HEK293 (cell line): ENCODE data around the gene PTH2.

Source experiments
- CTCF ChIA-PET: fragments of 350-600 bp; formaldehyde crosslinking; extraction: SDS; loops from one replicate; lab custom pipeline; 2021; ENCODE audit warnings: antibody characterized with exemption; lab: Yijun Ruan, JAX
- POLR2A ChIA-PET: fragments of 300-600 bp; formaldehyde crosslinking; extraction: SDS; loops from one replicate; lab custom pipeline; 2020; ENCODE audit warnings: antibody characterized with exemption, inconsistent platforms; lab: Yijun Ruan, JAX
- H3K27ac ChIP-seq: fragments of 200-500 bp; sonication (Bioruptor generic); 2 replicates; pipeline ENCODE4 v1.5.1; 2014; ENCODE audit warnings: low read depth, low read length, control low read depth, inconsistent platforms; ENCODE audit errors: extremely low read depth
- H3K36me3 ChIP-seq, 2 experiments: fragments of 200-500 bp in 1 of 2; sonication (Bioruptor generic) in 1 of 2; 1 replicate in 1 of 2; 2 replicates in 1 of 2; pipeline ENCODE4 v1.5.1; 2014 to 2017; ENCODE audit warnings: inconsistent platforms in 2 of 2, low read length in 2 of 2; ENCODE audit not compliant: control insufficient read depth in 2 of 2, insufficient read depth in 1 of 2
- H3K4me1 ChIP-seq: fragments of 200-500 bp; sonication (Bioruptor generic); 2 replicates; pipeline ENCODE4 v1.5.1; 2014; ENCODE audit warnings: mild to moderate bottlenecking, low read length, inconsistent platforms; ENCODE audit not compliant: control insufficient read depth, insufficient read depth
- H3K4me3 ChIP-seq: 2 replicates; pipeline ENCODE4 v1.5.1; 2011; ENCODE audit warnings: low read depth, mild to moderate bottlenecking, control low read depth, low read length, moderate library complexity
- H3K9me3 ChIP-seq: fragments of 200-500 bp; sonication (Bioruptor generic); 2 replicates; pipeline ENCODE4 v1.5.1; 2014; ENCODE audit warnings: low read depth, low read length, inconsistent platforms; ENCODE audit not compliant: control insufficient read depth, insufficient read depth
- GLI4 ChIP-seq: fragments of 450-650 bp; formaldehyde crosslinking; IDR thresholded peaks from 2 replicates; pipeline ENCODE4 v1.5.1; 2016; ENCODE audit warnings: missing biosample characterization, missing genetic modification characterization
- GLIS1 ChIP-seq: fragments of 450-650 bp; formaldehyde crosslinking; IDR thresholded peaks from 2 replicates; pipeline ENCODE4 v1.5.1; 2016; ENCODE audit warnings: missing biosample characterization, missing genetic modification characterization
- KLF10 ChIP-seq: fragments of 450-650 bp; IDR thresholded peaks from 2 replicates; pipeline ENCODE4 v1.5.1; 2018; ENCODE audit warnings: missing biosample characterization, mild to moderate bottlenecking, missing genetic modification characterization
- KLF9 ChIP-seq: fragments of 450-650 bp; formaldehyde crosslinking; IDR thresholded peaks from 2 replicates; pipeline ENCODE4 v1.5.1; 2016; ENCODE audit warnings: missing biosample characterization, missing genetic modification characterization, low read depth
- PBX3 ChIP-seq: sonication (generic); formaldehyde crosslinking; IDR thresholded peaks from 2 replicates; pipeline ENCODE4 v1.8.1; 2022; ENCODE audit warnings: mild to moderate bottlenecking, moderate library complexity, missing genetic modification reagents
- SP3 ChIP-seq: fragments of 450-650 bp; formaldehyde crosslinking; IDR thresholded peaks from 2 replicates; pipeline ENCODE4 v1.5.1; 2016; ENCODE audit warnings: missing biosample characterization, missing genetic modification characterization
- SP7 ChIP-seq: fragments of 450-650 bp; formaldehyde crosslinking; IDR thresholded peaks from 2 replicates; pipeline ENCODE4 v1.5.1; 2016; ENCODE audit warnings: missing biosample characterization, missing genetic modification characterization
- TRIM28 ChIP-seq: IDR thresholded peaks from 2 replicates; pipeline ENCODE4 v1.6.1; 2011; ENCODE audit warnings: low read length, control low read depth, borderline replicate concordance
- ZBTB26 ChIP-seq: fragments of 450-650 bp; formaldehyde crosslinking; optimal IDR thresholded peaks from 2 replicates; pipeline ENCODE3; 2016; ENCODE audit warnings: missing biosample characterization, mild to moderate bottlenecking, missing genetic modification characterization
- ZEB2 ChIP-seq: fragments of 450-650 bp; formaldehyde crosslinking; IDR thresholded peaks from 2 replicates; pipeline ENCODE4 v1.5.1; 2016; ENCODE audit warnings: missing biosample characterization, missing genetic modification characterization
- ZNF121 ChIP-seq: fragments of 450-650 bp; formaldehyde crosslinking; IDR thresholded peaks from 2 replicates; pipeline ENCODE4 v1.5.1; 2016; ENCODE audit warnings: missing biosample characterization, missing genetic modification characterization
- ZNF138 ChIP-seq: fragments of 450-650 bp; formaldehyde crosslinking; IDR thresholded peaks from 2 replicates; pipeline ENCODE4 v1.5.1; 2016; ENCODE audit warnings: missing biosample characterization, missing genetic modification characterization, borderline replicate concordance
- ZNF221 ChIP-seq: fragments of 450-650 bp; formaldehyde crosslinking; IDR thresholded peaks from 2 replicates; pipeline ENCODE4 v1.5.1; 2017; ENCODE audit warnings: missing biosample characterization, missing genetic modification characterization, borderline replicate concordance
- ZNF292 ChIP-seq: fragments of 450-650 bp; formaldehyde crosslinking; IDR thresholded peaks from 2 replicates; pipeline ENCODE4 v1.5.1; 2016; ENCODE audit warnings: low read depth, missing biosample characterization, missing genetic modification characterization, borderline replicate concordance
- ZNF335 ChIP-seq: fragments of 450-650 bp; formaldehyde crosslinking; conservative IDR thresholded peaks from 2 replicates; pipeline ENCODE4 v1.5.1; 2016; ENCODE audit warnings: missing biosample characterization, missing genetic modification characterization
- ZNF37A ChIP-seq: fragments of 450-650 bp; IDR thresholded peaks from 2 replicates; pipeline ENCODE4 v1.5.1; 2018; ENCODE audit warnings: missing biosample characterization, missing genetic modification characterization
- ZNF433 ChIP-seq: fragments of 450-650 bp; formaldehyde crosslinking; IDR thresholded peaks from 2 replicates; pipeline ENCODE4 v1.5.1; 2016; ENCODE audit warnings: missing biosample characterization, missing genetic modification characterization, low read depth
- ZNF514 ChIP-seq: fragments of 450-650 bp; formaldehyde crosslinking; IDR thresholded peaks from 2 replicates; pipeline ENCODE4 v1.5.1; 2016; ENCODE audit warnings: missing biosample characterization, missing genetic modification characterization
- ZNF600 ChIP-seq: fragments of 450-650 bp; formaldehyde crosslinking; IDR thresholded peaks from 2 replicates; pipeline ENCODE4 v1.5.1; 2016; ENCODE audit warnings: missing biosample characterization, missing genetic modification characterization
- ZNF610 ChIP-seq: fragments of 450-650 bp; formaldehyde crosslinking; IDR thresholded peaks from 2 replicates; pipeline ENCODE4 v1.5.1; 2016; ENCODE audit warnings: missing biosample characterization, missing genetic modification characterization, borderline replicate concordance
- ZNF777 ChIP-seq: fragments of 450-650 bp; formaldehyde crosslinking; IDR thresholded peaks from 2 replicates; pipeline ENCODE4 v1.5.1; 2017; ENCODE audit warnings: missing biosample characterization, missing genetic modification characterization, borderline replicate concordance
- ZNF843 ChIP-seq: fragments of 450-650 bp; formaldehyde crosslinking; IDR thresholded peaks from 2 replicates; pipeline ENCODE4 v1.5.1; 2016; ENCODE audit warnings: missing biosample characterization, missing genetic modification characterization
- ZXDB ChIP-seq: fragments of 450-650 bp; formaldehyde crosslinking; IDR thresholded peaks from 2 replicates; pipeline ENCODE4 v1.5.1; 2016; ENCODE audit warnings: missing biosample characterization, missing genetic modification characterization
- TF ChIP-seq, protein P1 (sequence below): fragments of 450-650 bp; formaldehyde crosslinking; IDR thresholded peaks from 2 replicates; pipeline ENCODE4 v1.5.1; 2016; ENCODE audit warnings: missing biosample characterization, missing genetic modification characterization
- TF ChIP-seq, protein P2 (sequence below): fragments of 450-650 bp; formaldehyde crosslinking; IDR thresholded peaks from 2 replicates; pipeline ENCODE4 v1.5.1; 2016; ENCODE audit warnings: missing biosample characterization, missing genetic modification characterization
- TF ChIP-seq, protein P3 (sequence below): fragments of 450-650 bp; formaldehyde crosslinking; IDR thresholded peaks from 2 replicates; pipeline ENCODE4 v1.5.1; 2017; ENCODE audit warnings: missing biosample characterization, missing genetic modification characterization

Gene PTH2

DNA sequence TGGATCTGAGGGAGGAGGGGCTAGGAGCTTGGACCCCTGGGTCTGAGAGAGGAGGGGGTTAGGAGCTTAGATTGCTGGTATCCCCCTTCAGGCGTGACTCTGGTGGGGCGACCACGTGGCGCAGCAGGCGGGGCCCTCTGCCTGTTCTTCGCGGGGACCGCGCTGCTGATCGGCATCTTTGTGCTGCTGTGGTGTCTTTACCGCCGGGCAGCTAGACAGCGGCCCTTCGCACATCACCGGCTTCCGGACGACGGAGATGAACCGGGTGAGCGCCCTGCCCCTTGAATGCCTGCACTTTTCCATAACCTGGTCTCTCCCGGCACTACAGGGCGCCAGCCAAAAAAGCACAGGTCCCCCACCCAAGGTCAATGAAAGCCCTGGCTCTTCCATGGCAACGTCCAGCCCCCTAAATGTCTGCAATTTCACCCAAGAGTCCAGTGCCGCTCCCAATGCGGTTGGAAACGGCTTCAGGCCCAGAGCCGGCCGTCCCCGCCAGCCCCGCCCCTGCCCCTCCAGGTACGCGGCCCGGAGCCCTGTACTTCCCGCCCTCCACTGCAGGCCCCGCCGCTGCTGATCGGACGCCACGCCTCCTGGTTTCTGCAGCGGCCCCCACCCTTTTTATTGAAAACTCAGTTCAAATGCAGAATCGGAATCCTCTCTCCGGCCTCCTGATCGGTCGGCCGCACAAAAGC, 4.8 kb upstream of the PTH2 start (continued):
- TF ChIP-seq SP3 (tag by site-specific recombination) (peak; percentile 58), ZBTB26 (tag by site-specific recombination) (peak; percentile 38), ZNF610 (tag by site-specific recombination) (peak; percentile 86; the same call in 1 of the 2 replicates), KLF9 (peak; percentile 24), ZNF514 (no peak), ZNF138 (no peak), GLI4 (tag by site-specific recombination) (no peak), ZNF600 (tag by site-specific recombination) (peak; percentile 76), SP7 (tag by site-specific recombination) (peak; percentile 15; the same call in 1 of the 2 replicates), ZEB2 (tag by site-specific recombination) (0 out of 2 replicates have a peak, but pooled peaks have one; percentile 20), ZNF37A (tag by site-specific recombination) (no peak), ZNF335 (tag by site-specific recombination) (peak; percentile 99), PBX3 (CRISPR knock-in tag) (no peak), ZNF777 (tag by site-specific recombination) (no peak), KLF10 (tag by site-specific recombination) (no peak)
- TF ChIP-seq, protein P1, sequence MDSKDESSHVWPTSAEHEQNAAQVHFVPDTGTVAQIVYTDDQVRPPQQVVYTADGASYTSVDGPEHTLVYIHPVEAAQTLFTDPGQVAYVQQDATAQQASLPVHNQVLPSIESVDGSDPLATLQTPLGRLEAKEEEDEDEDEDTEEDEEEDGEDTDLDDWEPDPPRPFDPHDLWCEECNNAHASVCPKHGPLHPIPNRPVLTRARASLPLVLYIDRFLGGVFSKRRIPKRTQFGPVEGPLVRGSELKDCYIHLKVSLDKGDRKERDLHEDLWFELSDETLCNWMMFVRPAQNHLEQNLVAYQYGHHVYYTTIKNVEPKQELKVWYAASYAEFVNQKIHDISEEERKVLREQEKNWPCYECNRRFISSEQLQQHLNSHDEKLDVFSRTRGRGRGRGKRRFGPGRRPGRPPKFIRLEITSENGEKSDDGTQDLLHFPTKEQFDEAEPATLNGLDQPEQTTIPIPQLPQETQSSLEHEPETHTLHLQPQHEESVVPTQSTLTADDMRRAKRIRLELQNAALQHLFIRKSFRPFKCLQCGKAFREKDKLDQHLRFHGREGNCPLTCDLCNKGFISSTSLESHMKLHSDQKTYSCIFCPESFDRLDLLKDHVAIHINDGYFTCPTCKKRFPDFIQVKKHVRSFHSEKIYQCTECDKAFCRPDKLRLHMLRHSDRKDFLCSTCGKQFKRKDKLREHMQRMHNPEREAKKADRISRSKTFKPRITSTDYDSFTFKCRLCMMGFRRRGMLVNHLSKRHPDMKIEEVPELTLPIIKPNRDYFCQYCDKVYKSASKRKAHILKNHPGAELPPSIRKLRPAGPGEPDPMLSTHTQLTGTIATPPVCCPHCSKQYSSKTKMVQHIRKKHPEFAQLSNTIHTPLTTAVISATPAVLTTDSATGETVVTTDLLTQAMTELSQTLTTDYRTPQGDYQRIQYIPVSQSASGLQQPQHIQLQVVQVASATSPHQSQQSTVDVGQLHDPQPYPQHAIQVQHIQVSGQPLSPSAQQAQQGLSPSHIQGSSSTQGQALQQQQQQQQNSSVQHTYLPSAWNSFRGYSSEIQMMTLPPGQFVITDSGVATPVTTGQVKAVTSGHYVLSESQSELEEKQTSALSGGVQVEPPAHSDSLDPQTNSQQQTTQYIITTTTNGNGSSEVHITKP (tag by site-specific recombination), result peak; percentile 23; the same call in 1 of the 2 replicates
- TF ChIP-seq, all 188 proteins: peak for 23

DNA sequence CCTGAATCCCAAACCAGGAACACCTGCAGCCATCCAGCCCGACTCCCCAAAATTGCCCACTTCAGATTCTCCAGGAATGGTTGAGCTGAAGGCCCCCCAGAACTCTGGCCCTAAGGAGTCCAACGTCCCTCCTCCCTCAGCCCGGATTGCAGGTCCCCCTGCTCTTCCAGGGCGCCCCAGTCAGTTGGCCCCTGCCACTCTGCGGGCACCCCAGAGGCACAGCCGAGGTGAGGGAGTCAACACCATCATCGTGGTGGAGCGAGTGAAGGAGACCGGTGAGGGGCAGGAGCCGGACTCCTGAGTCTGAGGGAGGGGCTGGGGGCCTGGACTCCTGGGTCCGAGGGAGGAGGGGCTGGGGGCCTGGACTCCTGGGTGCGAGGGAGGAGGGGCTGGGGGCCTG, 4.1 kb upstream of the PTH2 start:
- CTCF ChIA-PET, result interaction anchor here (0.6 to 3.8 kb wide), 5 partner anchors 36 to 201 kb away, joined by 3 to 33 read pairs (median 3); no protein-coding TSS in a partner anchor
- POLR2A ChIA-PET, result interaction anchor here (0.8 to 1.9 kb wide), 2 partner anchors 9 to 24 kb away, joined by 3 to 5 read pairs; partner anchors contain the start of gene PIH1D1
- TF ChIP-seq ZNF433 (tag by site-specific recombination) (no peak), GLIS1 (no peak), GLI4 (tag by site-specific recombination) (no peak), TRIM28 (no peak), ZNF221 (tag by site-specific recombination) (no peak), ZNF292 (tag by site-specific recombination) (no peak), ZNF843 (tag by site-specific recombination) (no peak), ZXDB (tag by site-specific recombination) (no peak), ZNF121 (tag by site-specific recombination) (no peak)
- TF ChIP-seq, protein P2, sequence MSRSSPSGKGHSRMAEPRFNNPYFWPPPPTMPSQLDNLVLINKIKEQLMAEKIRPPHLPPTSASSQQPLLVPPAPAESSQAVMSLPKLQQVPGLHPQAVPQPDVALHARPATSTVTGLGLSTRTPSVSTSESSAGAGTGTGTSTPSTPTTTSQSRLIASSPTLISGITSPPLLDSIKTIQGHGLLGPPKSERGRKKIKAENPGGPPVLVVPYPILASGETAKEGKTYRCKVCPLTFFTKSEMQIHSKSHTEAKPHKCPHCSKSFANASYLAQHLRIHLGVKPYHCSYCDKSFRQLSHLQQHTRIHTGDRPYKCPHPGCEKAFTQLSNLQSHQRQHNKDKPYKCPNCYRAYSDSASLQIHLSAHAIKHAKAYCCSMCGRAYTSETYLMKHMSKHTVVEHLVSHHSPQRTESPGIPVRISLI (tag by site-specific recombination), result no peak
- TF ChIP-seq, protein P3, sequence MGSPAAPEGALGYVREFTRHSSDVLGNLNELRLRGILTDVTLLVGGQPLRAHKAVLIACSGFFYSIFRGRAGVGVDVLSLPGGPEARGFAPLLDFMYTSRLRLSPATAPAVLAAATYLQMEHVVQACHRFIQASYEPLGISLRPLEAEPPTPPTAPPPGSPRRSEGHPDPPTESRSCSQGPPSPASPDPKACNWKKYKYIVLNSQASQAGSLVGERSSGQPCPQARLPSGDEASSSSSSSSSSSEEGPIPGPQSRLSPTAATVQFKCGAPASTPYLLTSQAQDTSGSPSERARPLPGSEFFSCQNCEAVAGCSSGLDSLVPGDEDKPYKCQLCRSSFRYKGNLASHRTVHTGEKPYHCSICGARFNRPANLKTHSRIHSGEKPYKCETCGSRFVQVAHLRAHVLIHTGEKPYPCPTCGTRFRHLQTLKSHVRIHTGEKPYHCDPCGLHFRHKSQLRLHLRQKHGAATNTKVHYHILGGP (tag by site-specific recombination), result no peak

More for the DNA sequence above, 4.1 kb upstream of the PTH2 start:
- no peaks in the 10 kb centered on the region for H3K36me3 ChIP-seq
- H3K9me3 ChIP-seq, result no peaks in the 10 kb centered on the region
- peaks cover 3% of the 10 kb centered on the region for H3K4me1 ChIP-seq
- no peak overlapping the region for H3K4me3 ChIP-seq
- H3K27ac ChIP-seq, result no peak overlapping the region
